Cardiac muscle cell (in vitro differentiated cells and primary cell): Measurements from ENCODE around the gene ANKH. TPM values are rescaled to one million over a fixed set of nuclear protein-coding genes. Genes with fewer than 3 reads are reported as not detected.

Source experiments
- DNase-seq, 2 donors: peaks; one replicate each; pipeline versions ENCODE4 v3.0.0 to v3.0.0-alpha.2; 2010 to 2017; ENCODE audit warnings: low read depth in 1 of 2, low spot score in 1 of 2
- H3K27ac ChIP-seq: fragments of 200-600 bp; sonication (generic); 2 replicates; pipeline ENCODE4 v1.5.1; 2016
- H3K27me3 ChIP-seq: fragments of 200-600 bp; sonication (generic); 2 replicates; pipeline ENCODE4 v1.6.0; 2016; ENCODE audit warnings: control low read depth
- H3K36me3 ChIP-seq: fragments of 200-600 bp; sonication (generic); 2 replicates; pipeline ENCODE4 v1.5.1; 2016; ENCODE audit warnings: control low read depth
- H3K4me1 ChIP-seq: fragments of 200-600 bp; sonication (generic); 2 replicates; pipeline ENCODE4 v1.8.1; 2017; ENCODE audit warnings: low read depth, mild to moderate bottlenecking, mixed run types
- H3K4me3 ChIP-seq: fragments of 200-600 bp; sonication (generic); 2 replicates; pipeline ENCODE4 v1.5.1; 2016; ENCODE audit warnings: mild to moderate bottlenecking
- H3K9me3 ChIP-seq: fragments of 200-600 bp; sonication (generic); 2 replicates; pipeline ENCODE4 v1.5.1; 2017; ENCODE audit warnings: low read depth, mild to moderate bottlenecking, control low read depth
- CTCF ChIP-seq: IDR thresholded peaks from 2 replicates; pipeline ENCODE4 v1.5.1; 2012; ENCODE audit warnings: low read depth, mild to moderate bottlenecking, low read length
- polyA plus RNA-seq: library from polyadenylated mRNA; unstranded; fragments of >200 nt; fragmentation: Nextera tagmentation; extraction: Ambion mirVana; gene quantifications from 2 replicates; pipeline ENCODE4 v1.2.1, GENCODE V29; 2016
- total RNA-seq: library from RNA; depleted of rRNA; stranded (reverse); fragments of >200 nt; gene quantifications from 2 replicates; pipeline ENCODE4 v1.2.3, GENCODE V29; 2016

The ANKH gene
- total and polyA plus RNA-seq, 2 experiments from 2014 or later: 26.6 to 48.1 TPM

DNA sequence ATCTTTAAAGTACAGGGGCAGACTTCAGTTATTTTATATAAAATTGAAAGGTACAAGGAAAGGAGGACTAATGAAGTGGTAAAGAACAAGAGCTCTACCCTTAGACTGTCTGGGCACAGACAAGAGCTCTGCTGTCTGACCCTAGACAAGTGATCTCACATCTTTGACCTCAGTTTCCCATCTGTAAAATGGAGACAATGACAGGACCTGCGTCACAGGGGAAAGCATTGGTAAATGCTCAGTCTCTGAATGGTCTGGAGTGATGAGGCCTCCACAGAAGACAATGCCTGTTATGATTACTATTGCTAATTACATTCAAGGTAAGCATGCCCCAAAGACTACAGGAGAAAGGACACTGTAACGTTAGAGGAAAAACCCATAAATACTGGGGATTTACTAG is 37.5 kb downstream of the ANKH start:
- H3K27ac ChIP-seq: no peak overlapping the region
- TF ChIP-seq CTCF: no peak
- H3K9me3 ChIP-seq: no peaks in the 10 kb centered on the region
- H3K4me3 ChIP-seq: no peak overlapping the region
- no peak for DNase-seq
- no peaks in the 10 kb centered on the region for H3K4me1 ChIP-seq
- no peaks in the 10 kb centered on the region for H3K36me3 ChIP-seq
- no peaks in the 10 kb centered on the region for H3K27me3 ChIP-seq

GRCh38 chr5:14831006-14831338 is 40.6 kb downstream of the ANKH start:
- no peaks in the 10 kb centered on the region for H3K4me1 ChIP-seq
- H3K9me3 ChIP-seq: no peaks in the 10 kb centered on the region
- H3K4me3 ChIP-seq: no peak overlapping the region
- H3K36me3 ChIP-seq: no peaks in the 10 kb centered on the region
- no peak overlapping the region for H3K27ac ChIP-seq
- DNase-seq: no peak
- no peak for TF ChIP-seq CTCF
- H3K27me3 ChIP-seq: no peaks in the 10 kb centered on the region

DNA sequence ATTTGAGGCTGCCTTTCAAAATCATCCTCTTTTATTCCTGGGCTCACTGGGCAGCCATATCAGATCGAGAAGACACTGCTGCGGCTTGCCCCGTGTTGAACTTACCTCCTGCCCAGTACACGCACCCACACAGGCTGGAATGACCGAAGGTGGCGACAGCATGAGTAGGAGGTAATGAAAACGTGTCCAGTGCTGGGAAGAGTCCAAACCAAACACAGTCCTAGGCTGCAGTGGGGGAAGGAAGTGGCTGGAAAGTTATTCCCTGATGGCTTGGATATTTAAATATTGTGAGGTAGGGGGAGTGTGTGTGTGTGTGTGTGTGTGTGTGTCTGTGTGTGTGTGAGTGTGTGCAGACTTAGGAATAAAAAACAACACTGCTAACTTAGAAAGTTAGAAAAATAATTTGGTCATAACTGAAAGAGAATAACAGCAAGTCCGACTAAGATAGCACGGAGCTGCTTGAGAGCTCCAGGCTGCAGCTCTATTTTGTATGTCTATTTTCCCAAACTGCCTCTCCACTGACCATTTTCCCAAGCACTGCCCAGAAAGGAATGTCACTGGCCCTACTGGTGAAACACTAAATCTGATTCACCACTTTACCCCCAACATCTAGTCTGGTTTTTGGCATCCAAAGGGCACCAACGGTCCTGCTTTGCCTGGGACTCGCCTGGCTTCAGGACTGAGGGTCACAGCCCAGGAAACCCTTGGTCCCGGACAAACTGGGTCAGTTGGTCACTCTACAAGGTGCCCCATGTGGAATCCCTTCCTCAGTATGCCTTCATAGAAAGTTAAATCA is 41.2 kb downstream of the ANKH start:
- no peaks in the 10 kb centered on the region for H3K9me3 ChIP-seq

DNA sequence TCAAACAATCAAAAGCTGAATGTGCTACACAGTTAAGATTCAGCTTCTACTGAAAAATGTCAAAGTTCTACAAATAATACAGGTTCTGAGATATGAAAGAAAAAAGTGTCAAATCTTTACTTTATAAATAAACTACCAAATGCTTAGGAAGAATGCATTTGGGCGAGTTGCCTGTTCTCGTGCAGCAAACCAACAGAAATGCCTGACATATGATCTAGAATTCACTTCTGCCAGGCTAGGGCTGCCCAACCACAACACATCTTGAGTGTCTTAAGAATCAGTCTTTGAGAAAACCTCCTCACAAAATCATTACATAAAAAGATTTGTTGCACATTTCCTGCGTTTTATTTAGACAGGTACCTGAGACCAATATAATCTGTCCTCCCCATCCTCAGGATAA is 42.2 kb downstream of the ANKH start:
- H3K9me3 ChIP-seq: no peaks in the 10 kb centered on the region
- no peaks in the 10 kb centered on the region for H3K4me1 ChIP-seq
- DNase-seq: no peak
- H3K36me3 ChIP-seq: no peaks in the 10 kb centered on the region
- H3K4me3 ChIP-seq: no peak overlapping the region
- H3K27ac ChIP-seq: no peak overlapping the region
- no peak for TF ChIP-seq CTCF
- H3K27me3 ChIP-seq: no peaks in the 10 kb centered on the region

More for the DNA sequence above, 41.2 kb downstream of the ANKH start:
- Histone ChIP-seq H3K4me1 (no peaks in the 10 kb centered on the region), H3K4me3 (no peak overlapping the region), H3K27me3 (no peaks in the 10 kb centered on the region), H3K36me3 (no peaks in the 10 kb centered on the region), H3K27ac (no peak overlapping the region)
- peak in 1 of 2 donors; percentile 46 for DNase-seq
- TF ChIP-seq CTCF: no peak

DNA sequence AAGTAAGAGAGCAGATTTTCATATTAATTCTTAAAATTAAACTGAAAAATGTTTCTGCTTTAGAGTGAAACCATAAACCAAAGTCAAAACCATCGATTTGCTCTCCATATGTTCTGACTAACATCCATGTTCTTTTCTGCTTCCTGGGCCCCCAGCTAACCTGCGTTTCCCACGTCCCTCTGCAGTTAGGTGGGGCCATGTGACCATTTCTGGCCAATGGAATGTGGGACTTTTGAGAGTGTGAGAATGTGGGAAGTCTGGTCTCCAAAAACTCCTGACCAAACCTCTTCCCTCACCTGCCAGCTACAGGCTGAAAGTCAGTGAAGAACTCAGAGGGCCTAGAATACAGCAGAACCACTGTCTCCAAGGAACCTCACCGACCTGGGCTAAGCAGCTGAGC is 44.9 kb downstream of the ANKH start:
- no peak for TF ChIP-seq CTCF
- H3K27me3 ChIP-seq: no peaks in the 10 kb centered on the region
- DNase-seq: no peak

More for the DNA sequence above, 44.9 kb downstream of the ANKH start:
- H3K36me3 ChIP-seq: no peaks in the 10 kb centered on the region
- H3K4me3 ChIP-seq: no peak overlapping the region
- no peaks in the 10 kb centered on the region for H3K9me3 ChIP-seq
- H3K4me1 ChIP-seq: no peaks in the 10 kb centered on the region
- no peak overlapping the region for H3K27ac ChIP-seq
